HL-60 (cell line): ENCODE measurements around the gene TUBB4A.
A peak's percentile ranks its signal among the peaks of the same experiment; 100 is the strongest.

ENCODE experiments used
- DNase-seq, 2 experiments: peaks; one replicate each; pipeline ENCODE4 v3.0.0-alpha.2; 2010 to 2020; ENCODE audit warnings: low read depth in 1 of 2, low spot score in 1 of 2
- H3K27ac ChIP-seq: fragments of 250-450 bp; sonication (Bioruptor Pico); replicated peaks from 2 replicates; pipeline ENCODE4 v1.5.1; 2020; ENCODE audit warnings: mild to moderate bottlenecking, moderate library complexity
- H3K27me3 ChIP-seq: fragments of 250-450 bp; sonication (Bioruptor Pico); 2 replicates; pipeline ENCODE4 v1.5.1; 2021; ENCODE audit warnings: mild to moderate bottlenecking, moderate library complexity; ENCODE audit not compliant: insufficient read depth, poor library complexity, severe bottlenecking
- H3K4me3 ChIP-seq: replicated peaks from 2 replicates; pipeline ENCODE4 v1.5.1; 2011; ENCODE audit warnings: mild to moderate bottlenecking, control low read depth, low read length; ENCODE audit not compliant: insufficient read depth
- CTCF ChIP-seq: IDR thresholded peaks from one replicate; pipeline ENCODE4 v1.5.1; 2011; ENCODE audit warnings: low read length, control low read depth, inconsistent platforms; ENCODE audit not compliant: insufficient read depth
- GABPA ChIP-seq: IDR thresholded peaks from 2 replicates; pipeline ENCODE4 v1.6.1; 2012; ENCODE audit warnings: low read depth
- POLR2AphosphoS5 ChIP-seq: IDR thresholded peaks from 2 replicates; pipeline ENCODE4 v1.6.1; 2012; ENCODE audit warnings: low read depth
- SPI1 ChIP-seq: IDR thresholded peaks from 2 replicates; pipeline ENCODE4 v1.6.1; 2012; ENCODE audit warnings: low read depth, mild to moderate bottlenecking, borderline replicate concordance
- TF ChIP-seq, protein P1 (sequence below): IDR thresholded peaks from 2 replicates; pipeline ENCODE4 v1.6.1; 2012; ENCODE audit warnings: low read depth; ENCODE audit not compliant: insufficient replicate concordance

The TUBB4A gene

DNA sequence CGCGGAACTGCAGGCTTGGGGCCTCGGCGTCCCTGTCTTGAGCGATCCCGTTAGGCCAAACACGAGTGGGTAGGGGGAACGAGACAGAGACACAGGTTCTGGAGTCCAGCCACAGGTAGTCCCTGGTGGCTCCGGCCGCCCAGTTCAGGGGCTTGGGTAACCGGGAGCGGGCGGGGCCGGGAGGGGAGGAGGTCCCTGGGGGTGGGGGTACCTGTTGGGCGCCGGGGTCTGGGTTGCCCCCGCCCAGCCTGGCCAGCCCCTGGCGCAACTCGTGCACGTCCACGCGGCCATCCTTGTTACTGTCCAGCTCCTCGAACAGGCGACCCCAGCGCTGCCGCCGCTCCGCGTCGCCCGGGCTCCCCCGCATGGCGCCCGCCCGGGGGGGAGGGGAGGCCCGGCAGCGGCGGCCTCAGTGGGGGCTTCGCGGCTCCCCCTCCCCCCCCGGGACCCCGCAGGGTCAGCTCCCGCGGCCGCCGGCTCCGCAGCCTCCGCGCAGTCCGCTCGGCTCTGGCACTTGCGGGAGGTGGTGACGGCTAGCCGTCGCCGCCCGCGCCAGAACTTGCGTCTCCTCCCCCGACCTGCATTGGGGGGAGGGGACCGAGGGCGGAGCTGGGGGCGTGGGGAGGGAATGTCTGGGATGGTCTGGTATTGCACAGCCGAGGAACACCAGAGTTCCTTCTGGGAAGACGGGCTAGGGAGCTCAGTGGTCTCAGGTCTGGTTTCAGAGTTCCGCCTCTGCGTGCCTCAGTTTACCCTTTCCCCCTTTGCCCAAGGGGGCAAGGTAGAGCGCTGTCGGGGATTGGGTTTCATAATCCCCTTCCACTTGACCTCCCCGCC is 42.6 kb downstream of the TUBB4A start, which contains the start of gene SLC25A23:
Gene SLC25A23 (minus strand): TSS at position 531 of the 837 bp plus-strand sequence. CDS start 164 bp downstream, at position 367.
- H3K27me3 ChIP-seq, result peaks cover 8% of the 10 kb centered on the region
- TF ChIP-seq POLR2AphosphoS5 (no peak), CTCF (no peak), GABPA (no peak), SPI1 (no peak)
- TF ChIP-seq, protein P1, sequence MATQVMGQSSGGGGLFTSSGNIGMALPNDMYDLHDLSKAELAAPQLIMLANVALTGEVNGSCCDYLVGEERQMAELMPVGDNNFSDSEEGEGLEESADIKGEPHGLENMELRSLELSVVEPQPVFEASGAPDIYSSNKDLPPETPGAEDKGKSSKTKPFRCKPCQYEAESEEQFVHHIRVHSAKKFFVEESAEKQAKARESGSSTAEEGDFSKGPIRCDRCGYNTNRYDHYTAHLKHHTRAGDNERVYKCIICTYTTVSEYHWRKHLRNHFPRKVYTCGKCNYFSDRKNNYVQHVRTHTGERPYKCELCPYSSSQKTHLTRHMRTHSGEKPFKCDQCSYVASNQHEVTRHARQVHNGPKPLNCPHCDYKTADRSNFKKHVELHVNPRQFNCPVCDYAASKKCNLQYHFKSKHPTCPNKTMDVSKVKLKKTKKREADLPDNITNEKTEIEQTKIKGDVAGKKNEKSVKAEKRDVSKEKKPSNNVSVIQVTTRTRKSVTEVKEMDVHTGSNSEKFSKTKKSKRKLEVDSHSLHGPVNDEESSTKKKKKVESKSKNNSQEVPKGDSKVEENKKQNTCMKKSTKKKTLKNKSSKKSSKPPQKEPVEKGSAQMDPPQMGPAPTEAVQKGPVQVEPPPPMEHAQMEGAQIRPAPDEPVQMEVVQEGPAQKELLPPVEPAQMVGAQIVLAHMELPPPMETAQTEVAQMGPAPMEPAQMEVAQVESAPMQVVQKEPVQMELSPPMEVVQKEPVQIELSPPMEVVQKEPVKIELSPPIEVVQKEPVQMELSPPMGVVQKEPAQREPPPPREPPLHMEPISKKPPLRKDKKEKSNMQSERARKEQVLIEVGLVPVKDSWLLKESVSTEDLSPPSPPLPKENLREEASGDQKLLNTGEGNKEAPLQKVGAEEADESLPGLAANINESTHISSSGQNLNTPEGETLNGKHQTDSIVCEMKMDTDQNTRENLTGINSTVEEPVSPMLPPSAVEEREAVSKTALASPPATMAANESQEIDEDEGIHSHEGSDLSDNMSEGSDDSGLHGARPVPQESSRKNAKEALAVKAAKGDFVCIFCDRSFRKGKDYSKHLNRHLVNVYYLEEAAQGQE, result no peak
- peak within 1 kb of the TSS; percentile 61 for H3K27ac ChIP-seq
- H3K4me3 ChIP-seq, result peak within 1 kb of the TSS; percentile 70
- peak; percentile 40 to 60 for DNase-seq

DNA sequence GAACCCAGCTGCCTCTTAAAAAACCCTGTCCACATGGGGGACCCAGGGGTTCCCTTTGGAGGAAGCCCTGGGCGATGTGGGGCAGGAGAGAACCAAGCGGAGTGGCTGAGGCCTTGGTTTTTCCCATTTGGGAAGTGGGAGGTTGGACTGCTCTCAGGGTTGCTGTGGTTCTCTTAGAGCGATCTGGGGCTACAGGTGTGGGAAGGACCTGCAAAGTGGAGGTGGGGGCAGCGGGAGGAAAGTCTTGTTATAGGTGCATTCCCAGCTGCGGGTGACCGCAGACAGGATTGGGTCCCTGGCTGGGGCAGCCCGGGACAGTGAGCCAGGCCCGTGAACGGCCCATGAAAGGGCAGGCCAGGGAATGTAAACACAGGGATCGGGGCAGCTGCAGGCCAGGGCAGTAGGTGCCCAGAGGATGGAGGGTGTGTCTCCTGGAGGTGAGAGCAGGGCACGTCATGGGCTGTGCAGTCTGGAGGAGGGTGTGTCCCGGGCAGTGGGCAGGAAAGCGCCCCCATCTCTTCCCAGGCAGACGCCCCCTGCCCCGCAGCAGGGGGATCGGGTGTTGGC is 43.3 kb downstream of the TUBB4A start:
- Histone ChIP-seq H3K27ac (no peak overlapping the region), H3K27me3 (peaks cover 1% of the 10 kb centered on the region), H3K4me3 (peak overlapping the region; percentile 70)
- TF ChIP-seq, protein P1, result no peak
- TF ChIP-seq POLR2AphosphoS5, result no peak
- no peak for TF ChIP-seq GABPA
- no peak for TF ChIP-seq SPI1
- TF ChIP-seq CTCF, result no peak
- no peak for DNase-seq

DNA sequence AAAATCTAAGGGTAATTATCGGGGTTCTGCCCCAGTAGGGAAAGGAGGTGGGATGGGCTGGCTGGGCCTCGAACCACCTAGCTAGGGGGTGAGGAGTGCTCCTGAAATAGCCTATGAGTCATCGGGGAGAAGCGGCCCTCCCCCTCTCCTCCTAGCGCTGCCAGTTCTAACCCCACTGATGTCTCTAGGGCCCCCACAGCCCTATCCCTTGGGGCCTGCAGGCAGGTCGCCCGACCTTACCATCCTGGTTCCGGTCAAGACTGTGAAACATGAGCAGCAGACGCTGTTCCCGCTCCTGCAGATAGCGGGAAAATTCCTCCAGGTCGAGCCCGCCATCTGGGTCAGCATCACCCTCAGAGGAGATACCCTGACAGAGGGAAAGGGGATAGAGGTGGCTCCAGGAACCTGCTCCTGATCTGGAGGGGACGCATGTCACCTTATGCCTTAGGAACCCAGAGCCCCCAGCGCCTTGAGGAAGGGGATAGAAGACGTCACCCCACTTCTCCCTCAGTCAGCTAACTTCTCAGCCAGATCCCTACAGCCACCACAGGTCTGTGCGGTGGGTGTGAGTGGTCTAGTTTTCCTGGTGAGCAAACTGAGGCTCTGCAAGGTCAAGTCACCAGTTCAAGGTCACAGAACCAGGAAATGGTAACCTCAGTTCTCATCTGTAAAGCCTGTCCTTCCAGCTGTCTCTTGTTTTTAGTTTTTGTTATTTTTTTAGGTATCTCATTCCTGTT is 44.0 kb downstream of the TUBB4A start:
- Histone ChIP-seq H3K27ac (no peak overlapping the region), H3K4me3 (no peak overlapping the region), H3K27me3 (no peaks in the 10 kb centered on the region)
- no peak for DNase-seq
- no peak for TF ChIP-seq CTCF
- TF ChIP-seq POLR2AphosphoS5, result no peak
- TF ChIP-seq GABPA, result no peak
- TF ChIP-seq, protein P1, result no peak
- TF ChIP-seq SPI1, result no peak
